ENCODE data around the gene KDSR. TPM values are rescaled to one million over a fixed set of nuclear protein-coding genes. Genes with fewer than 3 reads are reported as not detected.

The KDSR gene
- total RNA-seq, 1 experiment from 2014 or later = 23.7 TPM

GRCh38 chr18:63284827-63285733 lies 81.9 kb downstream of the KDSR start:
- no peak for DNase-seq
- no peaks in the 10 kb centered on the region for H3K9me3 ChIP-seq

GRCh38 chr18:63284173-63284799 lies 82.7 kb downstream of the KDSR start:
- H3K4me3 ChIP-seq = no peak overlapping the region
- no peaks in the 10 kb centered on the region for H3K36me3 ChIP-seq
- DNase-seq = no peak
- H3K9me3 ChIP-seq = no peaks in the 10 kb centered on the region
- H3K27me3 ChIP-seq = no peaks in the 10 kb centered on the region

More at GRCh38 chr18:63284827-63285733, 81.9 kb downstream of the KDSR start:
- no peaks in the 10 kb centered on the region for H3K36me3 ChIP-seq
- no peak overlapping the region for H3K4me3 ChIP-seq
- H3K27me3 ChIP-seq = no peaks in the 10 kb centered on the region

- no peak overlapping the region for H3K4me3 ChIP-seq
- no peaks in the 10 kb centered on the region for H3K27me3 ChIP-seq
- DNase-seq = no peak
- no peaks in the 10 kb centered on the region for H3K36me3 ChIP-seq
- H3K9me3 ChIP-seq = no peaks in the 10 kb centered on the region
These were observed 83.5 kb downstream of the KDSR start for GRCh38 chr18:63283305-63284094.

- Histone ChIP-seq H3K4me3 (no peak overlapping the region), H3K27me3 (no peaks in the 10 kb centered on the region), H3K9me3 (no peaks in the 10 kb centered on the region), H3K36me3 (no peaks in the 10 kb centered on the region)
- no peak for DNase-seq
These were observed 84.2 kb downstream of the KDSR start for GRCh38 chr18:63282793-63283192.

Other genes starting within 250 kb of the KDSR start
- 3.0 and 5.4 TPM in 2 replicates for gene BCL2, start 47.4 kb downstream of the KDSR start, total RNA-seq (2014; rRNA removed; shearing (Covaris generic); ENCODE audit: low replicate concordance)
- 28.9 and 43.9 TPM in 2 replicates for gene VPS4B, start 55.3 kb upstream of the KDSR start, total RNA-seq (2014; rRNA removed; shearing (Covaris generic); ENCODE audit: low replicate concordance)
- gene SERPINB5, start 109.8 kb upstream of the KDSR start, total RNA-seq (2014; rRNA removed; shearing (Covaris generic); ENCODE audit: low replicate concordance) = 37.8 and 43.9 TPM in 2 replicates
- not detected in 2 replicates for gene SERPINB12, start 175.2 kb upstream of the KDSR start, total RNA-seq (2014; rRNA removed; shearing (Covaris generic); ENCODE audit: low replicate concordance)
- gene SERPINB13, start 220.1 kb upstream of the KDSR start, total RNA-seq (2014; rRNA removed; shearing (Covaris generic); ENCODE audit: low replicate concordance) = not detected in 2 replicates

Data from MG63 (cell line).